HepG2 (cell line): ENCODE measurements around the gene SPATA32. TPM values are rescaled to one million over a fixed set of nuclear protein-coding genes. Genes with fewer than 3 reads are reported as not detected.
A peak's percentile ranks its signal among the peaks of the same experiment; 100 is the strongest.

ENCODE experiments used
- CCDC6 ChIP-seq: sonication (generic); formaldehyde crosslinking; IDR thresholded peaks from 2 replicates; pipeline ENCODE4 v1.8.1; 2022; ENCODE audit warnings: mild to moderate bottlenecking, missing genetic modification reagents, moderate library complexity
- CEBPG ChIP-seq: IDR thresholded peaks from 2 replicates; pipeline ENCODE4 v1.6.1; 2016
- GMEB2 ChIP-seq: IDR thresholded peaks from 2 replicates; pipeline ENCODE4 v1.6.1; 2016; ENCODE audit warnings: missing biosample characterization, missing genetic modification reagents, low read depth
- HBP1 ChIP-seq: IDR thresholded peaks from 2 replicates; pipeline ENCODE4 v1.6.1; 2016; ENCODE audit warnings: low read depth, control low read depth
- HIVEP1 ChIP-seq: sonication (generic); formaldehyde crosslinking; IDR thresholded peaks from 2 replicates; pipeline ENCODE4 v1.4.0; 2020; ENCODE audit warnings: mild to moderate bottlenecking, missing genetic modification reagents
- IKZF5 ChIP-seq: IDR thresholded peaks from 2 replicates; pipeline ENCODE4 v1.6.1; 2018; ENCODE audit warnings: missing genetic modification reagents, mild to moderate bottlenecking, missing compliant biosample characterization
- KAT8 ChIP-seq: IDR thresholded peaks from 2 replicates; pipeline ENCODE4 v1.6.1; 2016; ENCODE audit warnings: missing genetic modification reagents, missing compliant biosample characterization
- KDM3A ChIP-seq: IDR thresholded peaks from 2 replicates; pipeline ENCODE4 v1.6.1; 2018; ENCODE audit warnings: low read depth, missing compliant biosample characterization
- MAFF ChIP-seq: IDR thresholded peaks from 2 replicates; pipeline ENCODE4 v1.6.1; 2011; ENCODE audit warnings: low read depth, low read length, improper control_type of control experiment
- NR3C1 ChIP-seq: sonication (generic); formaldehyde crosslinking; IDR thresholded peaks from 2 replicates; pipeline ENCODE4 v1.4.0; 2020; ENCODE audit warnings: missing genetic modification reagents
- PBX2 ChIP-seq: IDR thresholded peaks from 2 replicates; pipeline ENCODE4 v1.6.1; 2016; ENCODE audit warnings: control low read depth
- PLSCR1 ChIP-seq: sonication (generic); formaldehyde crosslinking; IDR thresholded peaks from 2 replicates; pipeline ENCODE4 v1.5.0; 2020; ENCODE audit warnings: missing genetic modification reagents, mild to moderate bottlenecking, borderline replicate concordance
- REL ChIP-seq: sonication (generic); formaldehyde crosslinking; conservative IDR thresholded peaks from 2 replicates; pipeline ENCODE4 v1.8.0; 2022; ENCODE audit warnings: mild to moderate bottlenecking, missing genetic modification reagents, moderate library complexity
- SIX4 ChIP-seq: sonication (generic); formaldehyde crosslinking; IDR thresholded peaks from 2 replicates; pipeline ENCODE4 v1.4.0; 2020; ENCODE audit warnings: missing genetic modification reagents
- ZBTB49 ChIP-seq: sonication (generic); formaldehyde crosslinking; IDR thresholded peaks from 2 replicates; pipeline ENCODE4 v1.4.0; 2020; ENCODE audit warnings: missing genetic modification reagents, borderline replicate concordance
- ZKSCAN5 ChIP-seq: sonication (generic); formaldehyde crosslinking; IDR thresholded peaks from 2 replicates; pipeline ENCODE4 v1.5.1; 2020; ENCODE audit warnings: mild to moderate bottlenecking, missing genetic modification reagents
- ZNF235 ChIP-seq: sonication (generic); formaldehyde crosslinking; IDR thresholded peaks from 2 replicates; pipeline ENCODE4 v1.8.1; 2023; ENCODE audit warnings: mild to moderate bottlenecking, missing genetic modification reagents, borderline replicate concordance
- ZNF263 ChIP-seq: sonication (generic); formaldehyde crosslinking; IDR thresholded peaks from 2 replicates; pipeline ENCODE4 v1.4.0; 2020; ENCODE audit warnings: missing genetic modification reagents
- ZNF30 ChIP-seq: sonication (generic); formaldehyde crosslinking; IDR thresholded peaks from 2 replicates; pipeline ENCODE4 v1.5.0; 2020; ENCODE audit warnings: mild to moderate bottlenecking, missing genetic modification reagents
- ZNF513 ChIP-seq: sonication (generic); formaldehyde crosslinking; conservative IDR thresholded peaks from 2 replicates; pipeline ENCODE4 v1.5.0; 2020; ENCODE audit warnings: missing genetic modification reagents
- ZNF720 ChIP-seq: sonication (generic); formaldehyde crosslinking; IDR thresholded peaks from 2 replicates; pipeline ENCODE4 v1.4.0; 2020; ENCODE audit warnings: missing genetic modification reagents
- polyA plus RNA-seq, 8 experiments: library from polyadenylated mRNA; depleted of rRNA in 3 of 8; stranded (reverse) in 7 of 8; unstranded in 1 of 8; fragments of >200 nt; fragmentation: Illumina TruSeq in 4 of 8; extraction: Trizol in 4 of 8; gene quantifications; 2 replicates each; pipeline versions ENCODE4 v1.2.1 to v1.2.3, GENCODE V29; 2011 to 2016; ENCODE audit warnings: low read depth in 4 of 8, missing spikeins in 1 of 8, mixed read lengths in 1 of 8; ENCODE audit not compliant: insufficient read depth in 1 of 8
- total RNA-seq, 5 experiments: library from RNA; depleted of rRNA; stranded (reverse); fragments of >200 nt; fragmentation: Illumina TruSeq; extraction: Trizol; gene quantifications; 2 replicates each; pipeline ENCODE4 v1.2.3, GENCODE V29; 2016; ENCODE audit warnings: low read depth in 1 of 5

Gene SPATA32
- total and polyA plus RNA-seq, 2 of the 13 experiments (the other 11 are each of a cell fraction or from before 2014, with no cell fraction given): not detected

GRCh38 chr17:45231481-45232116, 30.3 kb downstream of the SPATA32 start (continued):
- TF ChIP-seq HBP1 (CRISPR knock-in tag) (no peak), SIX4 (CRISPR knock-in tag) (no peak), CEBPG (CRISPR knock-in tag) (no peak), ZKSCAN5 (CRISPR knock-in tag) (no peak), PLSCR1 (no peak), ZNF263 (CRISPR knock-in tag) (no peak), MAFF (no peak), NR3C1 (CRISPR knock-in tag) (no peak), HIVEP1 (peak; percentile 30), KDM3A (no peak), PBX2 (CRISPR knock-in tag) (no peak), IKZF5 (CRISPR knock-in tag) (no peak), ZNF720 (CRISPR knock-in tag) (no peak), ZNF30 (CRISPR knock-in tag) (no peak), ZNF513 (CRISPR knock-in tag) (peak; percentile 55; the same call in 1 of the 2 replicates), CCDC6 (no peak), ZBTB49 (no peak), ZNF235 (0 out of 2 replicates have a peak, but pooled peaks have one; percentile 75), REL (CRISPR knock-in tag) (no peak), GMEB2 (CRISPR knock-in tag) (no peak), KAT8 (peak; percentile 40; the same call in 1 of the 2 replicates)
